HepG2 (cell line): ENCODE data around the gene KCNH6. TPM values are rescaled to one million over a fixed set of nuclear protein-coding genes. Genes with fewer than 3 reads are reported as not detected.

Experiments used
- ATAC-seq: fragments of 200-7000 bp; cut with Tn5 transposase; 3 replicates; pipeline ENCODE4 v1.9.1; 2020; ENCODE audit warnings: mild to moderate bottlenecking, moderate library complexity
- BruUV-seq: library from RNA; stranded (reverse); fragments of 400-500 nt; replicated peaks from 2 replicates; lab custom pipeline; 2021; lab: Mats Ljungman, UMichigan
- CTCF ChIA-PET: fragments of 300-600 bp; formaldehyde crosslinking; extraction: SDS; loops from one replicate; lab custom pipeline; 2021; ENCODE audit warnings: low total read pairs, inconsistent platforms, low intra/inter-chr PET ratio; lab: Yijun Ruan, JAX
- POLR2A ChIA-PET: fragments of 350-600 bp; sonication (Branson Sonifier 250); formaldehyde crosslinking; loops from one replicate; lab custom pipeline; 2020; ENCODE audit warnings: antibody characterized with exemption, inconsistent platforms; lab: Yijun Ruan, JAX
- DNase-seq: peaks from one replicate; pipeline ENCODE4 v3.0.0-alpha.2; 2015; ENCODE audit warnings: low spot score
- FAIRE-seq: peaks from 3 replicates; lab custom pipeline; 2011; peaks lifted over from hg19 to GRCh38; lab: Jason Lieb, UNC
- H2AFZ ChIP-seq: one replicate; pipeline ENCODE4 v1.6.1; 2011; ENCODE audit warnings: low read length, inconsistent platforms
- H3K27ac ChIP-seq: fragments of 300-600 bp; 3 replicates; pipeline ENCODE4 v1.8.0; 2011; ENCODE audit warnings: mixed run types, mild to moderate bottlenecking, mixed read lengths, low read length, inconsistent platforms; ENCODE audit not compliant: insufficient read depth; ENCODE audit errors: extremely low read length
- H3K27me3 ChIP-seq, 2 experiments: fragments of 200-600 bp in 1 of 2; 2 replicates in 1 of 2; 3 replicates in 1 of 2; pipeline versions ENCODE4 v1.6.0 to v1.8.0; 2011; ENCODE audit warnings: low read length in 2 of 2, mild to moderate bottlenecking in 2 of 2, moderate library complexity in 2 of 2, inconsistent platforms in 1 of 2; ENCODE audit not compliant: insufficient read depth in 2 of 2, control insufficient read depth in 1 of 2
- H3K36me3 ChIP-seq, 2 experiments: fragments of 200-600 bp in 1 of 2; replicated peaks in 1 of 2; 2 replicates in 1 of 2; 3 replicates in 1 of 2; pipeline versions ENCODE4 v1.5.1 to v1.8.0; 2011; ENCODE audit warnings: low read length in 2 of 2, inconsistent platforms in 1 of 2; ENCODE audit not compliant: insufficient read depth in 2 of 2, control insufficient read depth in 1 of 2
- H3K4me1 ChIP-seq: 2 replicates; pipeline ENCODE4 v1.5.1; 2012; ENCODE audit warnings: low read length, inconsistent platforms; ENCODE audit not compliant: insufficient read depth
- H3K4me2 ChIP-seq: 2 replicates; pipeline ENCODE4 v1.6.0; 2011; ENCODE audit warnings: low read depth, low read length, inconsistent platforms
- H3K4me3 ChIP-seq, 3 experiments: fragments of 200-600 bp in 1 of 3; sonication (generic), shearing (Covaris generic) in 1 of 3; replicated peaks in 1 of 3; 2 replicates each; pipeline ENCODE4 v1.5.1; 2011 to 2016; ENCODE audit warnings: low read length in 3 of 3, inconsistent platforms in 2 of 3, low read depth in 2 of 3, mild to moderate bottlenecking in 2 of 3, control low read depth in 1 of 3, mixed read lengths in 1 of 3; ENCODE audit not compliant: insufficient read depth in 1 of 3
- H3K79me2 ChIP-seq: one replicate; pipeline ENCODE4 v1.6.1; 2011; ENCODE audit warnings: low read length, inconsistent platforms; ENCODE audit not compliant: insufficient read depth
- H3K9ac ChIP-seq: 2 replicates; pipeline ENCODE4 v1.6.0; 2011; ENCODE audit warnings: mild to moderate bottlenecking, low read depth, low read length, inconsistent platforms; ENCODE audit not compliant: insufficient read depth
- H3K9me3 ChIP-seq: 2 replicates; pipeline ENCODE4 v1.5.1; 2012; ENCODE audit warnings: mild to moderate bottlenecking, low read length
- H4K20me1 ChIP-seq: 2 replicates; pipeline ENCODE4 v1.6.0; 2011; ENCODE audit warnings: inconsistent platforms, mild to moderate bottlenecking, low read length, moderate library complexity; ENCODE audit not compliant: insufficient read depth
- ARID3A ChIP-seq: IDR thresholded peaks from 2 replicates; pipeline ENCODE4 v1.6.1; 2012; ENCODE audit warnings: low read depth, low read length, improper control_type of control experiment
- BRCA1 ChIP-seq: sonication (generic); formaldehyde crosslinking; IDR thresholded peaks from 2 replicates; pipeline ENCODE4 v1.4.0; 2020; ENCODE audit warnings: missing genetic modification reagents
- CEBPG ChIP-seq: IDR thresholded peaks from 2 replicates; pipeline ENCODE4 v1.6.1; 2016
- FIP1L1 ChIP-seq: fragments of 200-400 bp; formaldehyde crosslinking; IDR thresholded peaks from 2 replicates; pipeline ENCODE4 v1.6.1; 2018; ENCODE audit warnings: low read depth, mild to moderate bottlenecking, low read length, moderate library complexity, borderline replicate concordance; ENCODE audit not compliant: insufficient read depth
- IRX3 ChIP-seq: sonication (generic); formaldehyde crosslinking; IDR thresholded peaks from 2 replicates; pipeline ENCODE4 v1.8.1; 2023; ENCODE audit warnings: mild to moderate bottlenecking, low read depth, missing genetic modification reagents, borderline replicate concordance
- KLF13 ChIP-seq: sonication (generic); formaldehyde crosslinking; IDR thresholded peaks from 2 replicates; pipeline ENCODE4 v1.4.0; 2020; ENCODE audit warnings: mild to moderate bottlenecking, missing genetic modification reagents
- ZBTB26 ChIP-seq: IDR thresholded peaks from 2 replicates; pipeline ENCODE4 v1.6.1; 2016; ENCODE audit warnings: missing compliant biosample characterization, missing genetic modification reagents, borderline replicate concordance
- ZNF124 ChIP-seq: sonication (generic); formaldehyde crosslinking; IDR thresholded peaks from 2 replicates; pipeline ENCODE4 v1.4.0; 2020; ENCODE audit warnings: missing genetic modification reagents
- ZNF547 ChIP-seq: sonication (generic); formaldehyde crosslinking; IDR thresholded peaks from 2 replicates; pipeline ENCODE4 v1.5.1; 2020; ENCODE audit warnings: mild to moderate bottlenecking, missing genetic modification reagents
- ZNF768 ChIP-seq: sonication (generic); formaldehyde crosslinking; IDR thresholded peaks from 2 replicates; pipeline ENCODE4 v1.4.0; 2020; ENCODE audit warnings: missing genetic modification reagents
- whole genome bisulfite sequencing: methylation state at CpG from one replicate; pipeline ENCODE4 v1.1.6; 2017; ENCODE audit warnings: low lambda C conversion rate; 5-methylcytosine and 5-hydroxymethylcytosine counted together
- in situ Hi-C: cut with HindIII; loops from 2 replicates; pipeline ENCODE4 v1.10.0; 2017; ENCODE audit warnings: low pct_unique_long_range_greater_than_20kb; ENCODE audit not compliant: extremely low pct_ligation_motif_present
- intact Hi-C: fragments of 100-400 bp; cut with micrococcal nuclease; formaldehyde crosslinking; loops from one replicate; pipeline ENCODE4 v1.10.0; 2022; ENCODE audit not compliant: unreplicated experiment
- polyA plus RNA-seq, 8 experiments: library from polyadenylated mRNA; depleted of rRNA in 3 of 8; stranded (reverse) in 7 of 8; unstranded in 1 of 8; fragments of >200 nt; fragmentation: Illumina TruSeq in 4 of 8; extraction: Trizol in 4 of 8; gene quantifications; 2 replicates each; pipeline versions ENCODE4 v1.2.1 to v1.2.3, GENCODE V29; 2011 to 2016; ENCODE audit warnings: low read depth in 4 of 8, missing spikeins in 1 of 8, mixed read lengths in 1 of 8; ENCODE audit not compliant: insufficient read depth in 1 of 8
- total RNA-seq, 5 experiments: library from RNA; depleted of rRNA; stranded (reverse); fragments of >200 nt; fragmentation: Illumina TruSeq; extraction: Trizol; gene quantifications; 2 replicates each; pipeline ENCODE4 v1.2.3, GENCODE V29; 2016; ENCODE audit warnings: low read depth in 1 of 5
- TF ChIP-seq, protein P1 (sequence below): sonication (generic); formaldehyde crosslinking; IDR thresholded peaks from 2 replicates; pipeline ENCODE4 v1.4.0; 2020; ENCODE audit warnings: missing genetic modification reagents, mild to moderate bottlenecking, borderline replicate concordance
- TF ChIP-seq, protein P2 (sequence below): sonication (generic); formaldehyde crosslinking; IDR thresholded peaks from 2 replicates; pipeline ENCODE4 v1.8.0; 2022; ENCODE audit warnings: mild to moderate bottlenecking, missing genetic modification reagents, moderate library complexity
- TF ChIP-seq, protein P3 (sequence below): sonication (generic); formaldehyde crosslinking; IDR thresholded peaks from 2 replicates; pipeline ENCODE4 v1.4.0; 2020; ENCODE audit warnings: missing genetic modification reagents

Gene KCNH6
- total and polyA plus RNA-seq, 2 of the 13 experiments (the other 11 are each of a cell fraction or from before 2014, with no cell fraction given), result 0.05 to 0.18 TPM

- TF ChIP-seq, protein P1, sequence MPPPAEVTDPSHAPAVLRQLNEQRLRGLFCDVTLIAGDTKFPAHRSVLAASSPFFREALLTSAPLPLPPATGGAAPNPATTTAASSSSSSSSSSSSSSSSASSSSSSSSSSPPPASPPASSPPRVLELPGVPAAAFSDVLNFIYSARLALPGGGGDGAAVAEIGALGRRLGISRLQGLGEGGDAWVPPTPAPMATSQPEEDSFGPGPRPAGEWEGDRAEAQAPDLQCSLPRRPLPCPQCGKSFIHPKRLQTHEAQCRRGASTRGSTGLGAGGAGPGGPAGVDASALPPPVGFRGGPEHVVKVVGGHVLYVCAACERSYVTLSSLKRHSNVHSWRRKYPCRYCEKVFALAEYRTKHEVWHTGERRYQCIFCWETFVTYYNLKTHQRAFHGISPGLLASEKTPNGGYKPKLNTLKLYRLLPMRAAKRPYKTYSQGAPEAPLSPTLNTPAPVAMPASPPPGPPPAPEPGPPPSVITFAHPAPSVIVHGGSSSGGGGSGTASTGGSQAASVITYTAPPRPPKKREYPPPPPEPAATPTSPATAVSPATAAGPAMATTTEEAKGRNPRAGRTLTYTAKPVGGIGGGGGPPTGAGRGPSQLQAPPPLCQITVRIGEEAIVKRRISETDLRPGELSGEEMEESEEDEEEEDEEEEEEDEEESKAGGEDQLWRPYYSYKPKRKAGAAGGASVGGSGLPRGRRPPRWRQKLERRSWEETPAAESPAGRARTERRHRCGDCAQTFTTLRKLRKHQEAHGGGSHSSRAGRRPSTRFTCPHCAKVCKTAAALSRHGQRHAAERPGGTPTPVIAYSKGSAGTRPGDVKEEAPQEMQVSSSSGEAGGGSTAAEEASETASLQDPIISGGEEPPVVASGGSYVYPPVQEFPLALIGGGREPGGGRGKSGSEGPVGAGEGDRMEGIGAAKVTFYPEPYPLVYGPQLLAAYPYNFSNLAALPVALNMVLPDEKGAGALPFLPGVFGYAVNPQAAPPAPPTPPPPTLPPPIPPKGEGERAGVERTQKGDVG (CRISPR knock-in tag), result no peak
- TF ChIP-seq BRCA1 (CRISPR knock-in tag) (no peak), FIP1L1 (no peak), KLF13 (no peak), ZNF124 (0 out of 2 replicates have a peak, but pooled peaks have one; percentile 2), ZNF547 (CRISPR knock-in tag) (no peak), CEBPG (CRISPR knock-in tag) (0 out of 2 replicates have a peak, but pooled peaks have one; percentile 7)
Observed at GRCh38 chr17:63552211-63552610, 29.1 kb downstream of the KCNH6 start (continued).

DNA sequence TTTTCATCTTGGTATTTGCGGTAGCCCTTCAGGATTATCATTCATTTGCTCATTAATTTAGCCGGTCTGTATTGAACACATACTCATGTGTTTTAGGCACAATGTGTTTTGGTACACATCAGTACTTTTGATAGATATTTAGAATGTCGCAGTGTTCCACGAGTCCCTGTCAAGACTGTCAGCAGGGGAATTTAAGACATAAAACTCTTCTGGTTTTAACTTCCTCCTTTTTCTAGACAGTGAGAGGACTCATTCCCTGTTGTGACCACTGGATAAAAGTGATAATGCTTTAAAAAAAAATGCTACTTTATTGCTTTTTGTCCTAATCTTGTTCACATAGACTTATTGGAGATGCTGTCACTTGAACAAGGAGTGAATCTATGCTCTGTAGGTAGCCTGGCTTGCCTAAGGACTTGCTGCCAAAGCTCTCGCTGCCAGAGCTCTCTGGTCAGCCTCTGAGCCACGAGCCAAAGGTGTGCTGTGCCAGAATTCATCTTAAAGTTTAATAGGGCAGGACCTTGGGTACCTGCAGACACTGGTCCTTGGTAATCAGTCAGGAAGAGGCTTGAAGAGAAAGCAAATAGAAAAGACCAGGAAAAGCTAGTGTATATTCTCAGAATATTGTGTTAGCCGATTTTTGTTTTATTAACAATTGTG lies 32.5 kb downstream of the KCNH6 start:
- Histone ChIP-seq H3K4me3 (no peak overlapping the region), H3K27me3 (no peaks in the 10 kb centered on the region; a peak in 1 of 5 replicates), H3K4me1 (peaks cover 34% of the 10 kb centered on the region), H3K9me3 (no peaks in the 10 kb centered on the region), H4K20me1 (peaks cover 57% of the 10 kb centered on the region), H3K4me2 (peak overlapping the region; percentile 5; the same call in 1 of the 2 replicates), H3K79me2 (peaks cover 92% of the 10 kb centered on the region), H3K36me3 (peaks cover 0 to 5% of the 10 kb centered on the region in 2 experiments; a peak in 3 of 5 replicates), H3K27ac (no peak overlapping the region), H2AFZ (no peak overlapping the region), H3K9ac (no peak overlapping the region)
- DNase-seq, result no peak
- intact Hi-C loops (no loop called here), in situ Hi-C loops (no loop called here)
- ChIA-PET POLR2A (no interaction called here), CTCF (no interaction called here)
- ATAC-seq, result no peak
- no peak for FAIRE-seq
- 96% methylated on average over 7 of the region's 7 CpGs for WGBS
- BruUV-seq, result no TSS peak
- TF ChIP-seq, protein P2, sequence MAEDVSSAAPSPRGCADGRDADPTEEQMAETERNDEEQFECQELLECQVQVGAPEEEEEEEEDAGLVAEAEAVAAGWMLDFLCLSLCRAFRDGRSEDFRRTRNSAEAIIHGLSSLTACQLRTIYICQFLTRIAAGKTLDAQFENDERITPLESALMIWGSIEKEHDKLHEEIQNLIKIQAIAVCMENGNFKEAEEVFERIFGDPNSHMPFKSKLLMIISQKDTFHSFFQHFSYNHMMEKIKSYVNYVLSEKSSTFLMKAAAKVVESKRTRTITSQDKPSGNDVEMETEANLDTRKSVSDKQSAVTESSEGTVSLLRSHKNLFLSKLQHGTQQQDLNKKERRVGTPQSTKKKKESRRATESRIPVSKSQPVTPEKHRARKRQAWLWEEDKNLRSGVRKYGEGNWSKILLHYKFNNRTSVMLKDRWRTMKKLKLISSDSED (CRISPR knock-in tag), result no peak
- TF ChIP-seq IRX3 (CRISPR knock-in tag) (no peak), ZNF768 (CRISPR knock-in tag) (no peak), ZBTB26 (no peak), ARID3A (no peak)
- TF ChIP-seq, protein P3, sequence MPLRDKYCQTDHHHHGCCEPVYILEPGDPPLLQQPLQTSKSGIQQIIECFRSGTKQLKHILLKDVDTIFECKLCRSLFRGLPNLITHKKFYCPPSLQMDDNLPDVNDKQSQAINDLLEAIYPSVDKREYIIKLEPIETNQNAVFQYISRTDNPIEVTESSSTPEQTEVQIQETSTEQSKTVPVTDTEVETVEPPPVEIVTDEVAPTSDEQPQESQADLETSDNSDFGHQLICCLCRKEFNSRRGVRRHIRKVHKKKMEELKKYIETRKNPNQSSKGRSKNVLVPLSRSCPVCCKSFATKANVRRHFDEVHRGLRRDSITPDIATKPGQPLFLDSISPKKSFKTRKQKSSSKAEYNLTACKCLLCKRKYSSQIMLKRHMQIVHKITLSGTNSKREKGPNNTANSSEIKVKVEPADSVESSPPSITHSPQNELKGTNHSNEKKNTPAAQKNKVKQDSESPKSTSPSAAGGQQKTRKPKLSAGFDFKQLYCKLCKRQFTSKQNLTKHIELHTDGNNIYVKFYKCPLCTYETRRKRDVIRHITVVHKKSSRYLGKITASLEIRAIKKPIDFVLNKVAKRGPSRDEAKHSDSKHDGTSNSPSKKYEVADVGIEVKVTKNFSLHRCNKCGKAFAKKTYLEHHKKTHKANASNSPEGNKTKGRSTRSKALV (CRISPR knock-in tag), result no peak
